ENCODE measurements around the gene ENPP6. TPM values are rescaled to one million over a fixed set of nuclear protein-coding genes. Genes with fewer than 3 reads are reported as not detected.

ENPP6 gene
- total RNA-seq = 19.3 TPM

GRCh38 chr4:184217634-184218033 is at the start of gene ENPP6:
ENPP6 (minus strand) TSS chr4:184217873; CDS start chr4:184217819, 54 bp downstream.

